ENCODE data around the gene GALNT10.

DNA sequence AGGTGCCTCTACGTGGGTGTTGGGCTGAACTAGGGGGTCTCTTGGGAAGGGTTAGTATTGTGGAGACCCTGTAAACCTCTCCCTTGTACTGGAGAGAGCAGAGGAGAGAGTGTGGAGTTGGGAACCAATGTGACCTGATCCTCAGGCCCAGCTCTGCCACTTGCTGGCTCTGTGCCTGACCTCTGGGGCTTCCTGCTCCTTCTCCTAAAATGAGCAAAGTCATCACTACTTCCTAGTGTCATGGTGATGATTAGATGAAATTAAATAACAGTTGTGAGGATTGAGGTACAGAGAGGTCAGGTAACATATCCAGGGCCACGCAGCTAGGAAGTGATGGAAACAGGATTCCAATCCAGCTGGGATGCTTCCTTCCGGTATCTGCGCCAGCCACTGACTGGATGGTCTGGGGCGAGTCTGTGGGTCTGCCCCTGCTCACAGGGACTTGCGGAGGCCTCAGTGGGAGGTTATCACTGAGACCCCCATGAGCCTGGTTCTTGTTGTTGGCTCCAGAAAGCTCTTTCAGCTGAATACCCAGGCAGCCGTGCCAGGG, 9.2 kb downstream of the GALNT10 start:
- TF ChIP-seq EZH2 (IDR thresholded peaks at IDR 0.05; ENCODE audit: low read length): no peak
- TF ChIP-seq, protein P1, sequence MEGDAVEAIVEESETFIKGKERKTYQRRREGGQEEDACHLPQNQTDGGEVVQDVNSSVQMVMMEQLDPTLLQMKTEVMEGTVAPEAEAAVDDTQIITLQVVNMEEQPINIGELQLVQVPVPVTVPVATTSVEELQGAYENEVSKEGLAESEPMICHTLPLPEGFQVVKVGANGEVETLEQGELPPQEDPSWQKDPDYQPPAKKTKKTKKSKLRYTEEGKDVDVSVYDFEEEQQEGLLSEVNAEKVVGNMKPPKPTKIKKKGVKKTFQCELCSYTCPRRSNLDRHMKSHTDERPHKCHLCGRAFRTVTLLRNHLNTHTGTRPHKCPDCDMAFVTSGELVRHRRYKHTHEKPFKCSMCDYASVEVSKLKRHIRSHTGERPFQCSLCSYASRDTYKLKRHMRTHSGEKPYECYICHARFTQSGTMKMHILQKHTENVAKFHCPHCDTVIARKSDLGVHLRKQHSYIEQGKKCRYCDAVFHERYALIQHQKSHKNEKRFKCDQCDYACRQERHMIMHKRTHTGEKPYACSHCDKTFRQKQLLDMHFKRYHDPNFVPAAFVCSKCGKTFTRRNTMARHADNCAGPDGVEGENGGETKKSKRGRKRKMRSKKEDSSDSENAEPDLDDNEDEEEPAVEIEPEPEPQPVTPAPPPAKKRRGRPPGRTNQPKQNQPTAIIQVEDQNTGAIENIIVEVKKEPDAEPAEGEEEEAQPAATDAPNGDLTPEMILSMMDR (optimal IDR thresholded peaks at IDR 0.05 in 1 of 3, IDR thresholded peaks at IDR 0.05 in 1 of 3, conservative IDR thresholded peaks at IDR 0.05 in 1 of 3; ENCODE audit: extremely low read depth in 1 of 3, insufficient read depth in 2 of 3, low read length in 3 of 3): no peak

All from keratinocyte (primary cell).